ENCODE results near the gene IGF2R.

DNA sequence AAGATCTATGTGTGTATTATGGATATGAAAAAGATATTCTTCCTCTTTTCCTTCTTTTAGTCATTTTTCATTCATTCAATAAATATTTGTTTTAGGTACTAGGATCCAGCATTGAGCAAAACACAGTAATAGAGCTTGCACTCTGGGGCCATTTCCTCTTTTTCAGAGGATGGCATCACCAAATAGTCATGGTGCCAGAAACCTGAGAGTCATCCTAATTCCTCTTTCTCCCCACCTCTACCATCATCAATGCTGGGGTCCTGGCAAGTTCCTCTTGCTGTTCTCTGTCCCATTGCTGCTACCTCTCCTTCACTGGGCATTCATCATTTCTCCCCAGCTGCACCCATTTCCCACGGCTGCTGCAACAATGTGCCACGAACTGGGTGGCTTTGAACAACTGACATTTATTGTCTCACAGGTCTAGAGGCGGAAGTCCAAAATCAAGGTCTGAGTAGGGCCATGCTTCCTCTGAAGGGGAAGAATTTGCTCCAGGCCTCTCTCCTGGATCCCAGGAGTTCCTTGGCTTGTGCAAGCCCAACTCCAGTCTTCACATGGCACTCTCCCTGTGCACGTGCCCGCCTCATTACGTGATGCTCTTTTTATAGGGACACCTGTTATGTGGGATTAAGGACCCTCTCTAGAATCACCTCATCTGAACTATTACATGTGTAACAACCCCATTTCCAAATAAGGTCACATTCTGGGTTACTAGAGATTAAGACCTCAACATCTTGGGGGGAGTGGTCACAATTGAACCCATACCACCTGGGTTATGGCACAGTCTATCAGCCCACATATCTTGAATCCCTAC lies 9.5 kb upstream of the IGF2R start:
- TF ChIP-seq POLR2A (IDR thresholded peaks at IDR 0.05; ENCODE audit: extremely low read depth, insufficient read length) (no peak), MYC (IDR thresholded peaks at IDR 0.05; ENCODE audit: low read depth, low read length) (no peak)
- TF ChIP-seq, protein P1, sequence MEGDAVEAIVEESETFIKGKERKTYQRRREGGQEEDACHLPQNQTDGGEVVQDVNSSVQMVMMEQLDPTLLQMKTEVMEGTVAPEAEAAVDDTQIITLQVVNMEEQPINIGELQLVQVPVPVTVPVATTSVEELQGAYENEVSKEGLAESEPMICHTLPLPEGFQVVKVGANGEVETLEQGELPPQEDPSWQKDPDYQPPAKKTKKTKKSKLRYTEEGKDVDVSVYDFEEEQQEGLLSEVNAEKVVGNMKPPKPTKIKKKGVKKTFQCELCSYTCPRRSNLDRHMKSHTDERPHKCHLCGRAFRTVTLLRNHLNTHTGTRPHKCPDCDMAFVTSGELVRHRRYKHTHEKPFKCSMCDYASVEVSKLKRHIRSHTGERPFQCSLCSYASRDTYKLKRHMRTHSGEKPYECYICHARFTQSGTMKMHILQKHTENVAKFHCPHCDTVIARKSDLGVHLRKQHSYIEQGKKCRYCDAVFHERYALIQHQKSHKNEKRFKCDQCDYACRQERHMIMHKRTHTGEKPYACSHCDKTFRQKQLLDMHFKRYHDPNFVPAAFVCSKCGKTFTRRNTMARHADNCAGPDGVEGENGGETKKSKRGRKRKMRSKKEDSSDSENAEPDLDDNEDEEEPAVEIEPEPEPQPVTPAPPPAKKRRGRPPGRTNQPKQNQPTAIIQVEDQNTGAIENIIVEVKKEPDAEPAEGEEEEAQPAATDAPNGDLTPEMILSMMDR (IDR thresholded peaks at IDR 0.05; ENCODE audit: low read depth, low read length) = no peak
- TF ChIP-seq, protein P2, sequence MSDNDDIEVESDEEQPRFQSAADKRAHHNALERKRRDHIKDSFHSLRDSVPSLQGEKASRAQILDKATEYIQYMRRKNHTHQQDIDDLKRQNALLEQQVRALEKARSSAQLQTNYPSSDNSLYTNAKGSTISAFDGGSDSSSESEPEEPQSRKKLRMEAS (IDR thresholded peaks at IDR 0.05; ENCODE audit: low read depth, low read length) = no peak
